NOMO-1 treated with dmso at 0.1 percent for 144 hours (cell line): ENCODE data around the gene SETD6.
"Not testable (repeated sequence)": the region's sequence is repeated elsewhere in the genome, so short reads cannot be mapped to it uniquely, and the experiment has no call there.

Experiments used
- DNase-seq: peaks from one replicate; lab custom pipeline; 2025; ENCODE audit not compliant: unreplicated experiment; lab: John Stamatoyannopoulos, UW

Gene SETD6

GRCh38 chr16:58515125-58515870, at the start of gene SETD6:
Gene SETD6, plus strand, starts transcription at chr16:58515517. Its CDS starts 21 bp downstream, at chr16:58515538.
- DNase-seq: peak; percentile 74

GRCh38 chr16:58465817-58466216, 49.5 kb upstream of the SETD6 start:
- no peak for DNase-seq

- DNase-seq: no peak
Measured at GRCh38 chr16:58466396-58466795, 48.9 kb upstream of the SETD6 start.

GRCh38 chr16:58467905-58468304, 47.4 kb upstream of the SETD6 start:
- no peak for DNase-seq

GRCh38 chr16:58471209-58471975, 43.9 kb upstream of the SETD6 start:
- no peak for DNase-seq

DNA sequence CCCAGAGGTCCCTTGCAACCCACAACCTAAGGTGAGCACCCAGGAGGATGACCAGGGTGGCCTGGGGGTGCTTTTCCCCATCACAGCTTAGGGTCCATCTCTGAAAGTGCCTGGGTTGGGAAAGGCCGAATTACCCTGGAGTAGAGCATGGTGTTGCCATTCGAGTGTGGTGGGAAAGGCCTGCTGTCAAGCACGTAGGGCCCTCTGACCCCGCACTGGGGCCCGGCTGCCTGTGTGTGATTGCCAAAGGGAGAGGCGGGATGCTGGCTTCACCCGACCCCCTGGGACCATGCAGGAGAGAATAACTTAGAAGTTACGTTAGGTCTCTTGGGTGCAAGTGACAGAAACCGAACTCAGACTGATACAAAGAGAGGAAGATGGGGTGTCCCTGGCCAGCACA, 43.1 kb upstream of the SETD6 start:
- no peak for DNase-seq

- no peak for DNase-seq
Measured at GRCh38 chr16:58472827-58473226, 42.5 kb upstream of the SETD6 start.

DNA sequence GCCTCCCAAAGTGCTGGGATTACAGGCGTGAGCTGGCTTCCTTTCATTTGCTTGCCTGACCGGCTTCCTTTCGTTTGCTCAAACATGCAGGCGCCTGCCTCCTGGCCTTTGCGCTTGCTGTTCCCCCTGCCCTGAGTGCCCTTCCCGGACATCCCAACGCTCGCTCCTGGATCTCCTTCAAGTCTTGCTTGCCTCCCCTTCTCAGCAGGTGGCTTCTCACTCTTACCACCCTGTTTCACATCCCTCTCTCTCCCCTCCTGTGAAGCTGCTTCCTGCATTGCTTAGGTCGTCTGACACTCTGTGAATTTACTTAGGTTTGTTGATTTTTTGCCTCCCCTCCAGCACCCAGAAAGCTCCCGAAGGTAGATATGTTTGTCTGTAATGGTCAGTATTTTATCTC, 41.0 kb upstream of the SETD6 start:
- no peak for DNase-seq

- DNase-seq: no peak
Measured at GRCh38 chr16:58475091-58475619, 40.2 kb upstream of the SETD6 start.

DNA sequence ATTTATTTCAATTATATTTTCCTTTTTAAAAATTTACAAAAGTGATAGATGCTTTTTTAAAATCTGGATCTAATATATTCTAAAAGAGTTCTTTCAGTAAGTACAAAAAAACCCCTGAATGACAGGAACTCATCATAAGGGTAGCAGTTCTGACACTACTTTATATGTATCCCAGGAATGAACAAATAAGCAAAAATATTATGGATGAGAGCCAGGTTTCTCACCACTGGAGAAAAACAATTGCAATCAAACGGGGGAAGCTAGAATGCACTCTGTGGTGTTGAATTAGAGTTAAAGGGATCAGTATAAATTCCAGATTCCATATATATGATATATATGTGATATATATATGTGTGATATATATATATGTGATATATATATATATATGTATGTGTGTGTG, 38.5 kb upstream of the SETD6 start:
- no peak for DNase-seq

DNA sequence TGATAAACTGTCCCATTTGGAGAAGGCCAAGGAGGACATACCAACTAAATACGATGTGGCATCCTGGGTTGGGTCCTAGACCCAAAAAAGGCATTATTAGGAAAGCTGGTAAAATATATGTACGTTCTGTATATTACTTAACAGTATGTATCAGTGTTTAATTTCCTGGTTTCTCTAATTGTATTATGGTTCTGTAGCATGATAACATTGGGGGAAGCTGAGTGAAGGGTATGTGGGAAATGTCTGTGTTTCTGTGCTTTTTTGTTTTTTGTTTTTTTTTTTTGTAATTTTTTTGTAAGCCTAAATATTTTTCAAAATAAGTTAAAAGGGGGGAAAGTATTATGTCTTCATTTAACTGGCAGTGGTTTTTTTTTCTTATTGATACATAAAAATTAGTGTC, 36.9 kb upstream of the SETD6 start:
- no peak for DNase-seq

GRCh38 chr16:58481226-58481869, 34.0 kb upstream of the SETD6 start:
- no peak for DNase-seq

- DNase-seq: no peak
Measured at GRCh38 chr16:58481931-58482330, 33.4 kb upstream of the SETD6 start.

GRCh38 chr16:58485184-58485887, 30.0 kb upstream of the SETD6 start:
- no peak for DNase-seq

DNA sequence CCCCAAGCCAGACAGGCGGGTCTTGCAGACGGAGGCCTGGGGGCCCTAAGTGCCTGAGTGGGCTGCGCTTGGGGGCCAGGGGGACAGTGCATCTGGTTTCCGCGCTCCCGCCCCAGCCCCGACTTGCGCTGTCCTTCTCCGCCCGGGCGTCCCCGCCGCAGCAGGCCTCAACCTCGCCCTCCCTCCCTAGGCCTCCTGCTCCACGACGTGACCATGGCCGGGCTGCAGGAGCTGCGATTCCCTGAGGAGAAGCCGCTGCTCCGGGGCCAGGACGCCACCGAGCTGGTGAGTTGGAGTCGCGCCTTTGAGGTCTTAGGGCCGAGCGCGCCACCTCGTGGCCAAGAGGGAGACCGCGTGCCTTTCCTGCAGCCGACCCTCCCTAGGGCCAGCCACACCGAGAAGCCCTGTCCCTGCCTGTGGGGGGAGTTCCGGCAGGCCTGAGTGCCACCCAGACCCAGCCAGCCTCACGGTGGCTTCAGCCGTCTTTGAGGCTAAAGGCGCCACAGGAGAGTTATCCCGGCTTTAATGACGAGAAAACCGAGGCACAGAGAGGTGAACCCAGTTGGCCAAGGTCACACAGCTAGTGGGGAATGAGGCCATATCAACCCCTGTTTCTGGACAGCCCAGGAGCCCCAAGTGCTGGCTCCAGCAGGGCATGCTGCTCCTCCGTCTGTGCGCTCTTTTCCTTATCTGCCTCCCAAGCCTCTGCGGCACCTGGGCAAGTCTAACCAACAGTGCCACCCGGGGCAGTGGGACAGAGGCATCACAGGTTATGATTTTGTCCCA, 27.6 kb upstream of the SETD6 start:
- DNase-seq: peak; percentile 41

GRCh38 chr16:58488531-58488930, 26.8 kb upstream of the SETD6 start:
- DNase-seq: no peak

DNA sequence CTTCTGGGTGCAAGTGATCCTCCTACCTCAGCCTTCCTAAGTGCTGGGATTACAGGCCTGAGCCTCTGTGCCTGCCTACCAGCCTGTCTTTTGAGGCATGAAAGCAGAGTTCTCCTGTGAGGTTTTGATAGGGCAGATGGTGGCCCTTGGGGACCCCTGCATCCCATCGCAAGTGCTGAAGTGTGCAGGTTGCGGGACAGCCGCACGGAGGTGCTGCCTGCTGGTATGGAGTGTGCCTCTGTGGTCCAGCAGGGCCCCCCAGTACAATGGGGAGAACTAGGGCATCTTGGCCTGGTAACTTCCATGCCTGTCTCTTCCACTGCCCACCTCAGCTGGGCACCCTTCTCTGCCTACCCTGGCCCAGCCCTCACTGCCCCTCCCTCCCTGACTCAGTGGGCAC, 25.3 kb upstream of the SETD6 start:
- DNase-seq: no peak

- DNase-seq: not testable (repeated sequence)
Measured at GRCh38 chr16:58490539-58490938, 24.8 kb upstream of the SETD6 start.

- no peak for DNase-seq
Measured at GRCh38 chr16:58492066-58492465, 23.3 kb upstream of the SETD6 start.

DNA sequence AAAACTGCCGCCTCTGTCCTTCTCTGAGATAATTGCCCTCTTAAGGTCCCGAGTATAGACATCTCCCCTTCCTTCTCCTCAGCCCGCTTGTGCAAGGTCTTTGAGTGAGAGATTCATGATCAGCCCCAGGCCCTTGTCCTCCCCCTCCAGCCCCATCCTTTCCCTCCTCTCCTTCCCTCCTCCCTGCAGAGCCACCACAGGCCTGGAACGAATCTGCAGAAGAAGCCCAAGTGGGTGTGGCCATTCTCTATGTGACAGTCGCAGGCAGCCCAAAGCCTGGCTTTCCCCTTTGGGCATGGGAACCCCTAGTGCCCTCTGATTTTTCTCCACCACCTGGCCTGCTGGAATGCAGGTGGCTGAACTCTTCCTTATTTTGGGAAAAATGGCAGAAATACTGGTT, 22.6 kb upstream of the SETD6 start:
- DNase-seq: no peak
